Upper lobe of left lung (tissue), 4 donors: ENCODE results near the gene GLCE.

Source experiments
- EP300 ChIP-seq, 4 donors: sonication (generic); formaldehyde crosslinking; IDR thresholded peaks; one replicate each; pipeline ENCODE4 v1.5.1; 2017; ENCODE audit warnings: antibody characterized with exemption in 4 of 4, control low read depth in 2 of 4
- POLR2A ChIP-seq, 4 donors: fragments of 450-650 bp; IDR thresholded peaks; one replicate each; pipeline ENCODE4 v1.5.1; 2016 to 2017; ENCODE audit warnings: antibody characterized with exemption in 4 of 4, mild to moderate bottlenecking in 2 of 4
- POLR2AphosphoS5 ChIP-seq, 2 donors: sonication (generic); formaldehyde crosslinking; IDR thresholded peaks; one replicate each; pipeline ENCODE4 v1.5.1; 2017; ENCODE audit warnings: antibody characterized with exemption in 2 of 2
- TF ChIP-seq, protein P1 (sequence below), 6 experiments: fragments of 450-650 bp in 4 of 6; fragments of 200-600 bp in 2 of 6; sonication (generic) in 2 of 6; IDR thresholded peaks; one replicate each; pipeline ENCODE4 v1.5.1; 2016 to 2019; ENCODE audit warnings: antibody characterized with exemption in 6 of 6

DNA sequence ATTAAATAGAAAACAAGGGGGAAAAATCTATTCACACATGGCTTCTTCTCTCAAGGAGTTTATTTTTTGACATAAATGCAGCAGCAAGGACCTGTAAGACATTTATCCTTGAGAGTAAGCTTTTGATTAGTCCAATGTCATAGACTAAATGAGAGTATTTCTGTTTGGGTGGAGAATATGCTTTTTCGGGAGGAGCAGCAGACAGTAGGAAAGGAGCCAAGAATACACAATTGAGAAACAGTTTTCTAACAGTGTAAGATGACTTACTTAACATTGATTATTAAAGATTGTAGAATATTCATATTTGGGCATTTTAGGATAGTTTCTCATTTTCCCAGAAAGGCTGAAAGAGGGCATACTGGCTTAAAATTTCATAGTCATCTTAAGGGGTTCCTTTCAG is 72.3 kb downstream of the GLCE start:
- TF ChIP-seq, protein P1, sequence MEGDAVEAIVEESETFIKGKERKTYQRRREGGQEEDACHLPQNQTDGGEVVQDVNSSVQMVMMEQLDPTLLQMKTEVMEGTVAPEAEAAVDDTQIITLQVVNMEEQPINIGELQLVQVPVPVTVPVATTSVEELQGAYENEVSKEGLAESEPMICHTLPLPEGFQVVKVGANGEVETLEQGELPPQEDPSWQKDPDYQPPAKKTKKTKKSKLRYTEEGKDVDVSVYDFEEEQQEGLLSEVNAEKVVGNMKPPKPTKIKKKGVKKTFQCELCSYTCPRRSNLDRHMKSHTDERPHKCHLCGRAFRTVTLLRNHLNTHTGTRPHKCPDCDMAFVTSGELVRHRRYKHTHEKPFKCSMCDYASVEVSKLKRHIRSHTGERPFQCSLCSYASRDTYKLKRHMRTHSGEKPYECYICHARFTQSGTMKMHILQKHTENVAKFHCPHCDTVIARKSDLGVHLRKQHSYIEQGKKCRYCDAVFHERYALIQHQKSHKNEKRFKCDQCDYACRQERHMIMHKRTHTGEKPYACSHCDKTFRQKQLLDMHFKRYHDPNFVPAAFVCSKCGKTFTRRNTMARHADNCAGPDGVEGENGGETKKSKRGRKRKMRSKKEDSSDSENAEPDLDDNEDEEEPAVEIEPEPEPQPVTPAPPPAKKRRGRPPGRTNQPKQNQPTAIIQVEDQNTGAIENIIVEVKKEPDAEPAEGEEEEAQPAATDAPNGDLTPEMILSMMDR (IDR thresholded peaks at IDR 0.05), result no peak
- no peak for TF ChIP-seq POLR2A (IDR thresholded peaks at IDR 0.05)
- TF ChIP-seq EP300 (IDR thresholded peaks at IDR 0.05), result no peak
- TF ChIP-seq POLR2AphosphoS5 (IDR thresholded peaks at IDR 0.05), result no peak
